GM23338 (cell line): ENCODE measurements around the gene IRF2BP2. TPM values are rescaled to one million over a fixed set of nuclear protein-coding genes. Genes with fewer than 3 reads are reported as not detected.

Source experiments
- ATAC-seq: fragments of 200-7000 bp; cut with Tn5 transposase; 3 replicates; pipeline ENCODE4 v1.9.1; 2020
- DNase-seq: peaks from one replicate; pipeline ENCODE4 v3.0.0-alpha.2; 2015; ENCODE audit warnings: low spot score
- H2AFZ ChIP-seq: fragments of 200-600 bp; sonication (generic); 2 replicates; pipeline ENCODE4 v1.8.0; 2016; ENCODE audit warnings: antibody characterized with exemption, mild to moderate bottlenecking, moderate library complexity
- H3F3A ChIP-seq: fragments of 200-600 bp; sonication (generic); replicated peaks from 2 replicates; pipeline ENCODE4 v1.8.0; 2017; ENCODE audit warnings: antibody characterized with exemption, mixed run types, low read depth
- H3K27ac ChIP-seq: fragments of 200-600 bp; sonication (generic); 2 replicates; pipeline ENCODE4 v1.6.1; 2016; ENCODE audit warnings: low read depth
- H3K27me3 ChIP-seq: fragments of 200-600 bp; sonication (generic); 2 replicates; pipeline ENCODE4 v1.8.0; 2016; ENCODE audit warnings: mild to moderate bottlenecking, mixed run types, moderate library complexity; ENCODE audit not compliant: insufficient read depth
- H3K36me3 ChIP-seq: fragments of 200-600 bp; sonication (generic); 2 replicates; pipeline ENCODE4 v1.8.0; 2016; ENCODE audit warnings: mild to moderate bottlenecking; ENCODE audit not compliant: insufficient read depth
- H3K4me1 ChIP-seq: fragments of 200-600 bp; sonication (generic); 2 replicates; pipeline ENCODE4 v1.8.0; 2016; ENCODE audit warnings: mild to moderate bottlenecking, moderate library complexity; ENCODE audit not compliant: insufficient read depth
- H3K4me2 ChIP-seq: fragments of 200-600 bp; sonication (generic); 2 replicates; pipeline ENCODE4 v1.7.1; 2017; ENCODE audit warnings: mixed run types
- H3K4me3 ChIP-seq: fragments of 200-600 bp; sonication (generic); 2 replicates; pipeline ENCODE4 v1.6.1; 2016; ENCODE audit warnings: mixed run types
- H3K79me2 ChIP-seq: fragments of 200-600 bp; sonication (generic); replicated peaks from 2 replicates; pipeline ENCODE4 v1.8.0; 2017; ENCODE audit warnings: mild to moderate bottlenecking; ENCODE audit not compliant: insufficient read depth
- H3K9me2 ChIP-seq: fragments of 200-600 bp; sonication (generic); 2 replicates; pipeline ENCODE4 v1.8.0; 2017; ENCODE audit not compliant: insufficient read depth
- H4K20me1 ChIP-seq: fragments of 200-600 bp; sonication (generic); replicated peaks from 2 replicates; pipeline ENCODE4 v1.8.0; 2017; ENCODE audit warnings: mild to moderate bottlenecking; ENCODE audit not compliant: insufficient read depth
- H3K27ac Mint-ChIP-seq: 2 replicates; pipeline ENCODE4 v1.8.0; 2020; ENCODE audit warnings: inconsistent platforms, mild to moderate bottlenecking, moderate library complexity, mixed read lengths
- H3K27me3 Mint-ChIP-seq: 3 replicates; pipeline ENCODE4 v1.8.0; 2022; ENCODE audit warnings: low read depth, mild to moderate bottlenecking, moderate library complexity, mixed read lengths, inconsistent platforms; ENCODE audit not compliant: insufficient read depth, poor library complexity
- H3K36me3 Mint-ChIP-seq: 3 replicates; pipeline ENCODE4 v1.8.0; 2021; ENCODE audit warnings: low read depth, mild to moderate bottlenecking, inconsistent platforms, moderate library complexity, mixed read lengths
- H3K4me1 Mint-ChIP-seq: 3 replicates; pipeline ENCODE4 v1.8.0; 2020; ENCODE audit warnings: mild to moderate bottlenecking, inconsistent platforms, mixed read lengths
- H3K4me3 Mint-ChIP-seq: 3 replicates; pipeline ENCODE4 v1.8.0; 2021; ENCODE audit warnings: moderate library complexity, mild to moderate bottlenecking, inconsistent platforms, mixed read lengths
- H3K9me3 Mint-ChIP-seq: 3 replicates; pipeline ENCODE4 v1.8.0; 2020; ENCODE audit warnings: moderate library complexity, mild to moderate bottlenecking, inconsistent platforms, mixed read lengths
- CREB1 ChIP-seq: fragments of 250-450 bp; sonication (Bioruptor Pico); IDR thresholded peaks from 2 replicates; pipeline ENCODE4 v1.5.0; 2020; ENCODE audit warnings: low read depth, mild to moderate bottlenecking, moderate library complexity
- EZH2phosphoT487 ChIP-seq: fragments of 200-600 bp; sonication (generic); IDR thresholded peaks from one replicate; pipeline ENCODE4 v1.8.1; 2018; ENCODE audit warnings: antibody characterized with exemption; ENCODE audit not compliant: unreplicated experiment
- ZNF114 ChIP-seq: fragments of 250-450 bp; sonication (Bioruptor Pico); IDR thresholded peaks from 2 replicates; pipeline ENCODE4 v1.5.0; 2020; ENCODE audit warnings: mild to moderate bottlenecking, moderate library complexity
- polyA plus RNA-seq: library from polyadenylated mRNA; unstranded; fragments of >200 nt; fragmentation: Nextera tagmentation; extraction: Ambion mirVana; gene quantifications from 2 replicates; pipeline ENCODE4 v1.2.1, GENCODE V29; 2016
- total RNA-seq: library from RNA; depleted of rRNA; stranded (reverse); fragments of >200 nt; shearing (Covaris generic); gene quantifications from 2 replicates; pipeline ENCODE4 v1.2.3, GENCODE V29; 2014
- TF ChIP-seq, protein P1 (sequence below): fragments of 250-450 bp; sonication (Bioruptor Pico); IDR thresholded peaks from 2 replicates; pipeline ENCODE4 v1.5.0; 2020; ENCODE audit warnings: mild to moderate bottlenecking, moderate library complexity
- TF ChIP-seq, protein P2 (sequence below): IDR thresholded peaks from one replicate; pipeline ENCODE4 v1.6.1; 2018; ENCODE audit warnings: antibody characterized with exemption; ENCODE audit not compliant: unreplicated experiment

The IRF2BP2 gene
- total and polyA plus RNA-seq, 2 experiments from 2014 or later = 19.4 to 62.4 TPM

DNA sequence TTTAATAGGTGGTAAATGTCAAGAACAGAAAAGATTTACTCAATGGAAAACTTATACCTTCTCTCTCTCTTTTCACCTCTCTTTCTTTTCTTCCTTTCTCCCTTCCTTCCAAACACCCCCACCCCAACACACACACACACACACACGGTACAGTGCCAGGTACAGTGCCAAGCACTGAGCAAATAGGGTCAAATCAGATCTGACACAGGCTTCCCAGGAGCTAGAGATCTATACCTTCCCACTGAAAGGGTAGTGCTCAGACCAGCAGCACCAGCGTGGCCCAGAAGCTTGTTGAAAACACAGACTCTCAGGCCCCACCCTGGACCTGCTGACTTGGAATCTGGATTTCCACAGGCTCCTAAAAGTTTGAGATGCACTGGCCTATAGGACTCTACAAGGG, 31.9 kb downstream of the IRF2BP2 start (continued):
- TF ChIP-seq, protein P1, sequence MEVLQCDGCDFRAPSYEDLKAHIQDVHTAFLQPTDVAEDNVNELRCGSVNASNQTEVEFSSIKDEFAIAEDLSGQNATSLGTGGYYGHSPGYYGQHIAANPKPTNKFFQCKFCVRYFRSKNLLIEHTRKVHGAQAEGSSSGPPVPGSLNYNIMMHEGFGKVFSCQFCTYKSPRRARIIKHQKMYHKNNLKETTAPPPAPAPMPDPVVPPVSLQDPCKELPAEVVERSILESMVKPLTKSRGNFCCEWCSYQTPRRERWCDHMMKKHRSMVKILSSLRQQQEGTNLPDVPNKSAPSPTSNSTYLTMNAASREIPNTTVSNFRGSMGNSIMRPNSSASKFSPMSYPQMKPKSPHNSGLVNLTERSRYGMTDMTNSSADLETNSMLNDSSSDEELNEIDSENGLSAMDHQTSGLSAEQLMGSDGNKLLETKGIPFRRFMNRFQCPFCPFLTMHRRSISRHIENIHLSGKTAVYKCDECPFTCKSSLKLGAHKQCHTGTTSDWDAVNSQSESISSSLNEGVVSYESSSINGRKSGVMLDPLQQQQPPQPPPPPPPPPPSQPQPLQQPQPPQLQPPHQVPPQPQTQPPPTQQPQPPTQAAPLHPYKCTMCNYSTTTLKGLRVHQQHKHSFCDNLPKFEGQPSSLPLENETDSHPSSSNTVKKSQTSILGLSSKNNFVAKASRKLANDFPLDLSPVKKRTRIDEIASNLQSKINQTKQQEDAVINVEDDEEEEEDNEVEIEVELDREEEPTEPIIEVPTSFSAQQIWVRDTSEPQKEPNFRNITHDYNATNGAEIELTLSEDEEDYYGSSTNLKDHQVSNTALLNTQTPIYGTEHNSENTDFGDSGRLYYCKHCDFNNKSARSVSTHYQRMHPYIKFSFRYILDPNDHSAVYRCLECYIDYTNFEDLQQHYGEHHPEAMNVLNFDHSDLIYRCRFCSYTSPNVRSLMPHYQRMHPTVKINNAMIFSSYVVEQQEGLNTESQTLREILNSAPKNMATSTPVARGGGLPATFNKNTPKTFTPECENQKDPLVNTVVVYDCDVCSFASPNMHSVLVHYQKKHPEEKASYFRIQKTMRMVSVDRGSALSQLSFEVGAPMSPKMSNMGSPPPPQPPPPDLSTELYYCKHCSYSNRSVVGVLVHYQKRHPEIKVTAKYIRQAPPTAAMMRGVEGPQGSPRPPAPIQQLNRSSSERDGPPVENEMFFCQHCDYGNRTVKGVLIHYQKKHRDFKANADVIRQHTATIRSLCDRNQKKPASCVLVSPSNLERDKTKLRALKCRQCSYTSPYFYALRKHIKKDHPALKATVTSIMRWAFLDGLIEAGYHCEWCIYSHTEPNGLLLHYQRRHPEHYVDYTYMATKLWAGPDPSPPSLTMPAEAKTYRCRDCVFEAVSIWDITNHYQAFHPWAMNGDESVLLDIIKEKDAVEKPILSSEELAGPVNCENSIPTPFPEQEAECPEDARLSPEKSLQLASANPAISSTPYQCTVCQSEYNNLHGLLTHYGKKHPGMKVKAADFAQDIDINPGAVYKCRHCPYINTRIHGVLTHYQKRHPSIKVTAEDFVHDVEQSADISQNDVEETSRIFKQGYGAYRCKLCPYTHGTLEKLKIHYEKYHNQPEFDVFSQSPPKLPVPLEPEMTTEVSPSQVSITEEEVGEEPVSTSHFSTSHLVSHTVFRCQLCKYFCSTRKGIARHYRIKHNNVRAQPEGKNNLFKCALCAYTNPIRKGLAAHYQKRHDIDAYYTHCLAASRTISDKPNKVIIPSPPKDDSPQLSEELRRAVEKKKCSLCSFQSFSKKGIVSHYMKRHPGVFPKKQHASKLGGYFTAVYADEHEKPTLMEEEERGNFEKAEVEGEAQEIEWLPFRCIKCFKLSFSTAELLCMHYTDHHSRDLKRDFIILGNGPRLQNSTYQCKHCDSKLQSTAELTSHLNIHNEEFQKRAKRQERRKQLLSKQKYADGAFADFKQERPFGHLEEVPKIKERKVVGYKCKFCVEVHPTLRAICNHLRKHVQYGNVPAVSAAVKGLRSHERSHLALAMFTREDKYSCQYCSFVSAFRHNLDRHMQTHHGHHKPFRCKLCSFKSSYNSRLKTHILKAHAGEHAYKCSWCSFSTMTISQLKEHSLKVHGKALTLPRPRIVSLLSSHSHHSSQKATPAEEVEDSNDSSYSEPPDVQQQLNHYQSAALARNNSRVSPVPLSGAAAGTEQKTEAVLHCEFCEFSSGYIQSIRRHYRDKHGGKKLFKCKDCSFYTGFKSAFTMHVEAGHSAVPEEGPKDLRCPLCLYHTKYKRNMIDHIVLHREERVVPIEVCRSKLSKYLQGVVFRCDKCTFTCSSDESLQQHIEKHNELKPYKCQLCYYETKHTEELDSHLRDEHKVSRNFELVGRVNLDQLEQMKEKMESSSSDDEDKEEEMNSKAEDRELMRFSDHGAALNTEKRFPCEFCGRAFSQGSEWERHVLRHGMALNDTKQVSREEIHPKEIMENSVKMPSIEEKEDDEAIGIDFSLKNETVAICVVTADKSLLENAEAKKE (CRISPR knock-in tag) = no peak

DNA sequence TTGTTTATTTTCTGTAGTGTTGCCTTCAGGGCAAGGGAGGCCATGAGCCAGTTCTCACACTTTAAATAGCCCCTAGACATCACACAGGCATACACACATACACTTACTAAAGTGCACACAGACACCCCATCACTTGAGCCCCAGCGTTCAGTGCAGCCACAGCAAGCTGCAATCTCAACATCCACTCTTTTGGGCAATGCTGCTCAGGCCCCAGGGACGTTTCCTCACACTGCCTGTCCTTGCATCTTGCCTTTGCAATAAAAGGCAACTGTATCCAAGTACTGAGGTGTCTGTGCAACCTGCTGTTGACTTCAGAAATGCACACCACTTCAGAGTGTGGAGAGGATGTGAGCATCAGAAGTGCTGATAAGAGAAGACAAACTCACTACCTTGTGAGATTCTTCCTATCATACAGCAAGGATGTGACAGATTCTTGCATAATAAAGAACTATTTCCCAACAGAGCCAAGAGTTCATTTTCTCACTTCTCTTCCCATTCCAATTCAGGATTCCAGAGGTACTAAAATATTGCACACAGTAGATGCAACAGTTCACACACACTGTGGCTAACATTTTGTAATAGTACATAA, 36.2 kb downstream of the IRF2BP2 start:
- H3F3A ChIP-seq = no peaks in the 10 kb centered on the region
- no peaks in the 10 kb centered on the region for H3K27me3 Mint-ChIP-seq
- ATAC-seq = no peak
- no peak for TF ChIP-seq ZNF114
- TF ChIP-seq, protein P1 (CRISPR knock-in tag) = no peak
- TF ChIP-seq CREB1 (CRISPR knock-in tag) = no peak
- TF ChIP-seq, protein P2, sequence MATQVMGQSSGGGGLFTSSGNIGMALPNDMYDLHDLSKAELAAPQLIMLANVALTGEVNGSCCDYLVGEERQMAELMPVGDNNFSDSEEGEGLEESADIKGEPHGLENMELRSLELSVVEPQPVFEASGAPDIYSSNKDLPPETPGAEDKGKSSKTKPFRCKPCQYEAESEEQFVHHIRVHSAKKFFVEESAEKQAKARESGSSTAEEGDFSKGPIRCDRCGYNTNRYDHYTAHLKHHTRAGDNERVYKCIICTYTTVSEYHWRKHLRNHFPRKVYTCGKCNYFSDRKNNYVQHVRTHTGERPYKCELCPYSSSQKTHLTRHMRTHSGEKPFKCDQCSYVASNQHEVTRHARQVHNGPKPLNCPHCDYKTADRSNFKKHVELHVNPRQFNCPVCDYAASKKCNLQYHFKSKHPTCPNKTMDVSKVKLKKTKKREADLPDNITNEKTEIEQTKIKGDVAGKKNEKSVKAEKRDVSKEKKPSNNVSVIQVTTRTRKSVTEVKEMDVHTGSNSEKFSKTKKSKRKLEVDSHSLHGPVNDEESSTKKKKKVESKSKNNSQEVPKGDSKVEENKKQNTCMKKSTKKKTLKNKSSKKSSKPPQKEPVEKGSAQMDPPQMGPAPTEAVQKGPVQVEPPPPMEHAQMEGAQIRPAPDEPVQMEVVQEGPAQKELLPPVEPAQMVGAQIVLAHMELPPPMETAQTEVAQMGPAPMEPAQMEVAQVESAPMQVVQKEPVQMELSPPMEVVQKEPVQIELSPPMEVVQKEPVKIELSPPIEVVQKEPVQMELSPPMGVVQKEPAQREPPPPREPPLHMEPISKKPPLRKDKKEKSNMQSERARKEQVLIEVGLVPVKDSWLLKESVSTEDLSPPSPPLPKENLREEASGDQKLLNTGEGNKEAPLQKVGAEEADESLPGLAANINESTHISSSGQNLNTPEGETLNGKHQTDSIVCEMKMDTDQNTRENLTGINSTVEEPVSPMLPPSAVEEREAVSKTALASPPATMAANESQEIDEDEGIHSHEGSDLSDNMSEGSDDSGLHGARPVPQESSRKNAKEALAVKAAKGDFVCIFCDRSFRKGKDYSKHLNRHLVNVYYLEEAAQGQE = no peak
- TF ChIP-seq EZH2phosphoT487 = no peak

More for the DNA sequence above, 36.2 kb downstream of the IRF2BP2 start:
- Histone ChIP-seq H3K27me3 (no peaks in the 10 kb centered on the region), H2AFZ (no peak overlapping the region), H3K36me3 (no peaks in the 10 kb centered on the region), H3K4me2 (no peak overlapping the region), H3K4me3 (no peak overlapping the region), H4K20me1 (no peaks in the 10 kb centered on the region), H3K9me2 (0 out of 2 replicates have a peak, but pooled peaks cover 3% of the 10 kb centered on the region), H3K79me2 (no peaks in the 10 kb centered on the region), H3K4me1 (peaks cover 2% of the 10 kb centered on the region; the same call in 1 of the 2 replicates), H3K27ac (no peak overlapping the region)
- Mint-ChIP-seq H3K36me3 (no peaks in the 10 kb centered on the region), H3K27ac (no peak overlapping the region), H3K4me3 (no peak overlapping the region), H3K9me3 (no peaks in the 10 kb centered on the region), H3K4me1 (peaks cover 5% of the 10 kb centered on the region; the same call in 2 of the 3 replicates)
- no peak for DNase-seq
